ENCODE measurements around the gene KLHL29.

The KLHL29 gene

DNA sequence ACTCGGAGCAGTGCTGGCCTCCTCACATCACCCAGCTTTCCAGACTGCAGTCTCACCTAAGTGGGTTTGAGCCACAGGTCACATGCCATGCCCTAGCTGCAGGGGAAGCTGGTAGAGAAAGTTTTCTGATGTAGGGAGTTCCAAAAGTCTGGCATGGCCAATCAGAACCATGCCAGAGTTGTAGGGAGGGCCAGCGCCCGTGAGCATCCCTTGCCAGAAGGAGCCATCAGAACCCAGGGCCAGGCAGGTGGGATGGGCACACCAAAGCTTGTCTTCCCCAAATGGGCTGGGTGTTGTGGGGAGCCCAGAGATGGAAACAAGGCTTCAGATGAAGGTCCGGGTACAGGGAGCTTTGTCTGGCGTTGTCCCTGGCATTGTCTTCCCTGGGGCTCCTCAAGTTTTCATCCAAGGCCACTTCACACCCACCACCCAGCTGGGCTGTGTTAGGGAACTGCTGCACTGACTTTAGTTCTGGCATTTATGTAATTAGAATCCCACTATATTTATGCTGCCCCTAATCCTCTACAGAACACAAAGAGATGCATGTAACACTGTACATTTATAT is 247.9 kb downstream of the KLHL29 start:
- no peak for DNase-seq (ENCODE audit: low spot score)

DNA sequence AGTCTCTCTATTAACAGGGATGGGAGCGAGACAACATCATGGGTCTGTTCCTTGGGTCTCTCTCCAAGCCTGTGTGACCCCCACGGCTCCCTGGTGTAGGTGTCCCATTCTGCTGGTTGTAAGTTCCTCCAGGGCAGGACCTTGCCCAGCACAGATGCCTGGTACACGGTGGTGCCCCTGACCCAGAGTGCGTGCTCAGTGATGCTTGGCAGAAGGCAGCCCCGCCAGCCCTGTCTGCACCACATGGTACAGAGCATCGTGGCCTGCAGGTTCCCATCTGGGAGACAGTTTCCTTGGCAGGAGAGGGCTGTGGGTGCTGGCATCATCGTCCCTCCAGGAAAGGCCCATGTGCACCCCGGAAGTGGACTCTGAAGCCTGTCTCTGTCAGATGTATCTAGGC is 249.0 kb downstream of the KLHL29 start:
- DNase-seq (ENCODE audit: low spot score): no peak

DNA sequence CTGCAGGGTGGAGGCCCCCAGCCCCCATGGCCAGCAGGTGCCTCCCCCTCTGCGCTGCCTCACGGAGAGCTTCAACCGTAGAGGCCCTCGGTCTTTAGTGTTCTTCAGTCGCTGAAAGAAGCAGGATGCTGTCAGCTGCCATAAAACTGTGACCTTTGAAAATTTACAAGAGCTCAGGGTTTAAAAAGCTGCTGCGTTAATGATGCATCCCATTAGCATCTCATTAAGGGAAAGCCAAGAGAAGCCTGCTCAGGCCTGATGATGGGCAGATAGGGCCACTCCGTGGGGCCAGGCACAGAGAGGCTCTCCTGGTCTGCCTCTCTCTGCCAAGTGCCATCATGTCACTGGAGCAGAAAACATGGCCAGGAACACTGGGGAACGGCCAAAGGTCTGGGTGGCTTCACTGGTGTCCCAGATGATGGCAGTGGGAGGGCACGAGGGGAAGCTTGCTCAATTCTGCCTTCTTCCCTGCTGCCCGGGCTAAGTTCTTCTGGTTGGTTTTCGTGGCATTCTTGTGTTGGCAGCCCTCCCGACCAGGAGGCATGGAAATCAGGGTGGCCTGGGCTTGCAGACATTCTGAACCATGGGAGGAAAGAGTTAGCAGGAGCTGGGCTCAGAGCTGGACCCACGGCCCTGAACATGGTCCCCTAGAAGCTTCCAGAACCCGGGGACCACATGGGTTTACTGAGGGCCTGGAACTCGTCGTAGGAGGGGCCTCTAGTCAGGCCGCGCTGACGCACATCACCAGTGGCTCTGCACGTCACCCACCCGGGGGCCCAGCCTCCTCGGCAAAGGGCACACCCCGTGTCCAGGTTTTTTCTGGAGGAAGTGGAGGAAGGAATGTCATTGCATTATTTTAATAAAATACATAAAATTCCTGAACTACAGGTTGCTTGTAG is 250.7 kb downstream of the KLHL29 start:
- DNase-seq (ENCODE audit: low spot score): no peak

DNA sequence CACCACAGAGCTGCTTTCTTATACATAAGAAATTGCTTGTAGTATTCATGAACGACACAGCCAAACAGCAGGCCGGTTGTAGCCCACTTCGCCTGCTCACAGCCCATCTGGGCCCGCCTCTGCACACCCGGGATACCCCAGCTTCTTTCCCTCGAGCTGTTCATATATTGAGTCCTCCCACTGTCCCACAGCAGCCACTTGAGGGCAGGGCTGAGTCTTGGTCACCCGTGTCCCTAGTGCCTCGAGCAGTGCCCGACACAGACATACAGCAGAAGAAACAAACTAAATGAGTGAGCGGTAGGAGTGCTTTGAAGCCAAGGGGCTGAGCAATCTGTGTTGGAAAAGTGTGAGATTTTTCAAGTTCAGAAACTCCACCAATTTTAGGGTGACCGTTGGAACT is 251.4 kb downstream of the KLHL29 start:
- DNase-seq (ENCODE audit: low spot score): no peak

DNA sequence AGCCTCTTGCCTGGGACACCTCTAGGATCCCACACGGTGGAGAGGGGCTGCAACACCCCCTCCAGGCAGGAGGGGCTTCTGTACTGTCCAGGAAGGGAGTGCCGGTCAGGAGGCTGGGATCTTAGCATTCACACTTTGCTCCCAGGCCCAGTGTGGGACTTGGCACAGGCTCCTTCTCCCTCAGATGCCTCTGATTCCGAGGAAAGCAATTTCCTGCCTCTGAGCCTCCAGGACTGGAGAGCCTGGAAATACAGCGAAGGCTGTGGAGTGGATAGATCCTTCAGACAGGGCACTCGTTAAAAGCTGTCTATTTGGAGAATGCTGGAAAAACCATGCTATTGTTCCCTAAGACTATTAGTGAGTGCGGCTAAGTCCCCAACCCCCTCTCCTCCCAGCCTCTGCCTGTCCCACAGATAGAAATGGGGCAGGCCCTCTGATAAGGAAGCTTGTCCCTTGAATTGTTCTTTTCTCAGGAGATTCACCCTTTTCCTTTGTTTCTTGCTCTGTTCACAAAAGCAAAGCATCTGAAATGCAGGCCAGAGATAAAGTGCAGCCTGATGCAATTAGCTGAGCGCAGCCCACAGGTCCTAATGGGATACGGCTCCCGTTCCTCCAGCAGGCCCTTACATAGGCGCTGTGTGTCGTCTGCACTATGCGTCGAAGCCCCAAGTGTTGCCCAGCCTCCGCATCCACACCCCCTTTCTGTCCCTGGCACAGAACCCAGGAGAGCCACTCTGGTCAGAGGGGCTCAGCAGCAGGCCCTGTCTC is 252.2 kb downstream of the KLHL29 start:
- no peak for DNase-seq (ENCODE audit: low spot score)

DNA sequence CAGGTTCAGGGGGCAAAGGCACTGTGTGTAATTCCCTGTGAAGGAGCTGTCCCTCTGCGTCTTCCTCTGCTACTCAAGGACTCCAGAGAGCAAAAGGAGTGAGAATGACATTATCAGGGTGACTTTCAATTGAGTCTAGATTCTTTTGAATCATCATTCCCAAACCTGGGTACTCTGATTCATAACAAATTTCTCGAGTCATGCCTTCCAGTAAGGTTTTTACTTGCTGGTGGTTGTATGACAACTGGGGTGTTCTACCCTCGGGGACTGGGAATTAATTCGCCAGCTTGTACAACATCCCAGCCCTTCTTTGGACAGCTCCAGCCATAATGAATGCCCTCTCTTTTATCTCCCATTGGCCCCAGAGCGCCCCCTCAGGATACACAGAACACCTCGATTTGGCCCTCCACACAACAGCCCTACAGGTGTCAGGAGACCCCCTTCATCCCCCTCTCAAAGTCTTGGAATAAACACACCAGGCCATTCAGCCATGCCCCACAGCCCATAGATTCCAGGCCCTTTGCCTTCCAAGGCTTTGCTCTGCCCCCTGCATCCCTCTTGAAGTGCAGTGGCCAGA is 254.5 kb downstream of the KLHL29 start:
- no peak for DNase-seq (ENCODE audit: low spot score)

DNA sequence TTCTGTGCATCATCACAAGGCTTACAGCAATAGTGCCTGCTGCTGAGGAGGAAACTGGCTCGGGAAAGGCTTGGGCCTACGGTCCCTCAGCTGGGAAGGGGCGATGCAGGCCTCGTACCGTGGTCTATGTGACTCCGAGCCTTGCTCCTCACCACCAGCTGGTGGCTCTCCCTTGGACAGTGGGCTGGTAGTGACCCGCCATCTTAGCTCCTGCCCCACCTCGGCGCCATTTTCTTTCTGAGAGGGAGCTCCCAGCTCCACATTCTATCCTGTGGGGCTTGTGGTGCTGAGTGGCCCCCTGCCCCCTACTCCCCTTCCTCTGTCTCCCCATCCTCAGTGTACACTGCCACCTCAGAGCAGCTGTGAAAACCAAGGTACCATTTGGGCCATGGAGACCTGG is 255.7 kb downstream of the KLHL29 start:
- no peak for DNase-seq (ENCODE audit: low spot score)

DNA sequence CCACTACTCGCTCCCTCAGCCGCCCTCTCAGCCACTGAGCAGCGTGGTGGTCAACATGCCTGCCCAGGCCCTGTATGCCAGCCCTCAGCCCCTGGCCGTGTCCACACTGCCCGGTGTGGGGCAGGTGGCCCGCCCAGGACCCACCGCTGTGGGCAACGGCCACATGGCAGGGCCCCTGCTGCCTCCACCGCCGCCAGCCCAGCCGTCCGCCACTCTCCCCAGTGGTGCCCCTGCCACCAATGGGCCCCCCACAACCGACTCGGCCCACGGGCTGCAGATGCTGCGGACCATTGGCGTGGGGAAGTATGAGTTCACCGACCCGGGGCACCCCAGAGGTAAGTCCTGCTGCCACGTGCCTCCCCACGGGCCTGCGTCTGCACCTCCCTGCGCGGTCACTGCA is 257.5 kb downstream of the KLHL29 start:
- DNase-seq (ENCODE audit: low spot score): no peak

DNA sequence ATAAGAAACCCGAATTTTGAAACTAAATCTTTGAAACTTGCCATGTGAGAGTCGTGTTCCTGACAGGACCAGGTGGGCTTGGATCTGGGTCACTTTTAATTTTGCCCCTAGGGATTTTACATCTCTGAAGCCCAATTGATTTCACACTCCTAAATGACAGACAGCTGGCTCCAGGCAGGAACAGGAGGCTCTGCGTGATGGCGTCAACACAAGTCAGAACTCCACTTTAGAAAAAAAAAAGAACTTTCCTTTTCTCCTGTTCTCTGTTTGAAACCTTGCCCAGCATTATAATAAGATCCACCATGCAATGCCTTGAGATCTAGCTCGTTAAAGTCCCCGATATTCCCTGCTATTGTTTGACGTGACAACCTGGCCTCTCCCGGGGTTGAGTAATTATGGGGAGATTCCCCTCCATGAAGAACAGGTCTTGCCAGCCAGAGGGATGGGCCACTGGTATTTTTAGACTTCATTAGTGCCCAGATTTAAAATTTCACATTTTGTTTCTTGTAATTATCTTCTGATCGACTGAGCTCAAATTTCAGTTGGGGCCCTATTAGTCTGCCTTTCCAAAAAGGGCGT is 260.3 kb downstream of the KLHL29 start:
- no peak for DNase-seq (ENCODE audit: low spot score)

DNA sequence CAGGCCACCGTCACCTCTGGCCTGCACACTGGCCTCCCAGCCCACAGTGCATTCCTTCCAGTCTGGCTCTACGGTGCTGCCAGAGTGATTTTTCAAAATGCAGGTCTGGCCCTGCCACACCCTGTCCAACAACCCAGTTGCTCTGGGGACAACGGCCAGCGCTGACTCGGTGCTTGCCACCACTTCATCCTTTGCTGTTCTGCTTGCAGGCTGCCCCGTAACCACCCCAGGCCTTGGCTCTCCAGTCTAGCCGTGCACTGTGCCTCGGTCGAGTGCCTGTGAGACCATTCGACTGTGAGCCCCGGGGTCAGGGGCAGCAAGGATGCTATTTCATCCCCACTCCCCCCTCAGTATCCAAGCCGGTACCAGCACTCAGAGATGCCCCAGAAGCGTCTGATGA is 262.6 kb downstream of the KLHL29 start:
- no peak for DNase-seq (ENCODE audit: low spot score)

DNA sequence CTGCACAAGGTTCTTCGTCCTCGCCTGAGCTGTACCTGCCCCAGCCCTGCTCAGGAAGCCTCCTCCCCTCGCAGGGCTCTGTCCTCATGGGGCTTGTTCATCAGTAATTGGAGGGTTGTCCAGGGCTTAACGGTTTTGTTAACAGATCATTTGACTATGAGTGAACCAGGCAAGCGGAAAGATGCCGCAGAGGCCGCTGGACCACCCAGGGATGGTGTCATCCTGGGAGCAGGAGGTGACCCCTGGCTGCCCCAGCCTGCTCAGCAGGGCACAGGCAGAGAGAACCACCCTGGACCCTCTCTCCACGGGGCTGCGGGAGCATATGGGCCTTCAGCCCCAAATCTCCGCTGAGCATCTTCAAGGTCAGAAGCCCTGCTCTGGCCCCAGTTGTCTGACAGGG is 264.3 kb downstream of the KLHL29 start:
- no peak for DNase-seq (ENCODE audit: low spot score)

DNA sequence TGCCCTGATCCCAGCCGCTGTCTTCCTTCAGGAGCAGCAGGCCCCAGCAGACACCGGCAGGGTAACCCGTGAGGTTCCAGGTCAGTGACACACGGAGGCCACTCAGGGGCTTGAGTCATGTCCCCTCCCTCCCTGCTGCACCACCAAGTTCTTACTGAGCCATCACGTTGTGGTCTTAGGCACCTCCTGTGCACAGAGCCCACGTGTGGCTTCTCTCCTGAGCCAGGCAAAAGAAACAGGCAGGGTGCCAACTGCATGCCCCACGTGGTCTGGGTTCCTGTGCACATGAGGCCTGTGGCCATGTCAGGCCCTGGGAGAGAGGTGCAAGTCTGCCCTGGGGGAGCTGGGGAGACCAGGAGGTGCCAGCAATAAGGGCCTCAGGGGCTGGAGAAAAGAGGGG is 264.8 kb downstream of the KLHL29 start:
- DNase-seq (ENCODE audit: low spot score): no peak

DNA sequence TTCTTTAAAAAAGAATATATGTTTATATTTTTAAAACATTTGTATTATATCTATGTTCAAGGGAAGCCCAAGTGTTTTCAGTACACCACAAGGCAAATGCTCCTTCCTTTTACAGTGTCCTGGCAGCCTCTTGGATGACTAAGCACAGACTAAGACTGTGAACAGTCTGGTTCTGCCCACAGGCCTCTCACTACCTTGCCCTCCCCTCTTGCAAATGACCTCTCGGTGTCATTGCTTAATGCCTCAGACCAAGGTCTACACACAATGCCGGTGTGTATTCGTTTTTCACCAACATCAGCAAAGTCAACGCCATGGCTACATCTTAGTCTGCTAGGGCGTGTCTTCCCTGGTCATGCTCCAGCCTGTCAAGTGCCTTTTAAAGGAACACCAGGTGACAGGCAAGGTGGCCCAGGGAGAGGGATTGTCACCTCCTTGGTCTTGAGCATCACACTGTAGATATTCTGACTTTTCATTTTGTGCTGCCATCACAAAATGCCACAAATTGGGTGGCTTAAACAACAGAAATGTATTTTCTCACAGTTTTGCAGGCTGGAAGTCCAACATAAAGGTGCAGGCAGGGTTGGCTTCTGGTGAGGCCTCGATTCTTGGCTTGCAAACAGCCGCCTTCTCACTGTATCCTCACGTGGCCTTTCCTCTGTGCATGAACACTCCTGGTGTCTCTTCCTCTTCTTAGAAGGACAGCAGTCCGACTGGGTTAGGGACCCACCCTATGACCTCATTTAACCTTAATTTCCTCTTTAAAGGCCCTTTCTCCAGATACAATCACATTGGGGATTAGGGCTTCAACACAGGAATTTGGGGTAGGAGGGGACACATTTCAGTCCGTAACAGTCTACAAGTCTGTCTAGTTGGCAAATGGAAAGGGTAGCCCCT is 266.5 kb downstream of the KLHL29 start:
- DNase-seq (ENCODE audit: low spot score): no peak

DNA sequence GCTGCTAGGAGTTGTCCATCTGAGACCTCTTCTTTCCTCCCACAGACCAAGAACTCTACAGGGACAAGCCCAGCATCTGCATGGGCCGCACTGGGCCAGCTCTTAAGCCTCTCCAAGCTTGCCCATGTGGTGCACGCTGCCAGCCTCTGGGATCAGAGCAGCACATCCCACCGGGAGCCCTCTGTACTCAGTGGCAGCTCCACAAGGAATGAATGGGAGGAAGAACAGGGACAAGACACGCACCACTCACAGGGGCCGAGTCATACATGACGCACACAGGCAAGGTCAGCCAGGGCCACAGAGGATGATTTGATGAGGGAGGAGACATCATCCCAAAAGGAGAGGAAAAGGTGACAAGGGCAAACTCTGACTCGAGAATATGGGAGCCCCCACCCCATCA is 268.3 kb downstream of the KLHL29 start:
- no peak for DNase-seq (ENCODE audit: low spot score)

DNA sequence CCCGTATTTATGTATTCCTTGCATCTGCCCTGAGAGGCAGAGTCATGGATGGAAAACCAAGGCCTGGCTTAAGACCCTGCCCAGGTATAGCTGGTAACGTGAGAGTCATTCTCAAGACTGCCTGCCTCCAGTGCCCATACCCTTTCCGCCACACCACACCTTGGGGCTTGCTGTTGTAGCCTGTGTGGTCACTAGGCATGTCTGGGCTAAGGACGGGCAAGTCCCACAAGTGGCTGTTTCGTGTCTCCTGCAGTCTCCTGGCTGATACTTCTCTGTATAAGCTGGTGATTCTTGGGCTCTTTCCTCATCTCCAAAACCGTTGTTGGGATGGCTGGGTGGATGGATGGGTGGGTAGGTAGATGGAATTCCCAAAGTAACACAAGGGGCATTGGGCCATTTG is 269.8 kb downstream of the KLHL29 start:
- no peak for DNase-seq (ENCODE audit: low spot score)

DNA sequence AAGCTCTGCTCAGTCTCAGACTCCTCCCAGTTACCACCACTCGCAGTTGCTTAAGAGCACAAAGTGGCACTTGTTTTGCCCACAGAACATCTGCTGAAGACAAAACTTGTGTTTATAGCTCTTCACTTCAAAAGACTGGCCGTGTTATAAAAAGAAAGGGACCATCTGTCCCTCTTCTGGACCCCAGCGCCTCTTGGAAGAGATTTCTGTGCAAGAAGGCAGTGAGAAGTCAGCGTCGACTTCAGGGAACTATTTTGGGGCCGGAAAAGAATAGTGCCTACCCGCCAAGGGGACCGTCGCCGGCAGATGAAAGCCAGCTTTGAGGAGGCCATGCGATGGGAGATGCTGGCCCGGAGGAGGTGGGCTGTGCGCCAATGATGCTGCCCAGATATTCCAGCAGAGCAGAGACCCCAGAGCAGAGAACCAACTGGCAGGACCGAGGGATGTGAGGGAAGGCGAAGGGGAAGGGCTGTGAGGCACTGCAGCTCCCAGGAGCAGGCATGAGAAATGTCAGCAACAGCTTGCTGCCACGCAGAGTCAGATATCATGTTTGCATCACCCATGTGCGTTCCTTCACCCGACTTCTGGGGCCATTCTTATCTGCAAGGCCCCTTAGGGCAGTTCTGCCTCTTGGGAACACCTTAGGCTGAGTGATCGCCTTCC is 271.1 kb downstream of the KLHL29 start:
- no peak for DNase-seq (ENCODE audit: low spot score)

DNA sequence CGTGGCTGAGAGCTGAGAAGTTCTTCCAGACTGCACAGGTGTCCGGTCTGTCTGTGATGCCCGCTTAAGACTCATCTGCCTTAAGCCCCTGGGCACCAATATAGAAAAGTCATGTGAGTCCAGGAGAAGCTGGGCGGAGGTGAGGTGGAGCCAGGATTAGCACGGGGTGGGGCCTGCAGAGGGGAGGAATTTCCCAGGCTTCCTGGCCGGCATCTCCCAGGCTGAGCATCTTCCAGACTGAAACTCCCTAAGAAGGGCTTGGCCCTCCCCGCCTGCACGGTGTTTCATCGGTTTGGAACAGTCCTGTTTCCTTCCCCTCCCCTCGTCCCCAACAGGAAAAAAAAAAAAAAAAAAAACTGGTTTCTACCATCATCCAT is 271.6 kb downstream of the KLHL29 start:
- no peak for DNase-seq (ENCODE audit: low spot score)

DNA sequence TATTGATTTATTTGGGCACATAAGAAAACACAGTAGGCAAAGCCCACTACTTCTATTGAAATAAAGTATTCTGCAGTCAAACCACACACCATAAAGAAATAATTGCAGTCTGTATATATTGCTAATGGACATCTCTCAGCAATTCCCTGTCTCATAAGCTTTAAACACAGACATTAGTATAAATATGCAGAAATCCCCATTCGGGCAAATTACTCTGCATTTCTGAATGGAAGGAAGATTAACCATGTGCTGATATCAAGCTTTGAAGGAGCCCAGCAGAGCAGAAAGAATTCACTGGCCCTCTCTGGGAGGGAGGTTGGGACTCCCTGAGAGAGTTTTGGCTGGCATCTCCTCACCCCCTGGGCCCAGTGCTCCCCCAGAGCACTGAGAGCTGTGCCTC is 272.4 kb downstream of the KLHL29 start:
- no peak for DNase-seq (ENCODE audit: low spot score)

DNA sequence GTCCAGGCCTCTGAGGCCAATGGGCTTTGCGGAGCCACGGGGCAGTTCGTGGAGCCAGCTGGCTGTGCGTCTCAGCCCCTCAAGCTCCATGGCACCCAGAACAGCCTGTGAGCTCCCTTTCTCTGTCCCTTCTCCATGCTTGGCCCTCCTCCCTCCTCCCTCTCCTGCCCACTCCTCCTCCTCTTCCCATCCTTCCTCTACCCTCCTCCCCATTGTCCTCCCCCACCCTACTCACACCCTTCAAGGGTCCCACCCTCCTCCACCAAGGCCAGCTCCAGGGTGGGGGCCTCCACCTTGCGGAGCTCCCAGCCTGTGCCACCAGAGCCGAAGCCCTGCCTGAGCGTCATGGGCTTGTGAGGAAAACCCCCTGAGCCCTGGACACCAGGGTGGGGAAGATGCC is 273.0 kb downstream of the KLHL29 start:
- no peak for DNase-seq (ENCODE audit: low spot score)

DNA sequence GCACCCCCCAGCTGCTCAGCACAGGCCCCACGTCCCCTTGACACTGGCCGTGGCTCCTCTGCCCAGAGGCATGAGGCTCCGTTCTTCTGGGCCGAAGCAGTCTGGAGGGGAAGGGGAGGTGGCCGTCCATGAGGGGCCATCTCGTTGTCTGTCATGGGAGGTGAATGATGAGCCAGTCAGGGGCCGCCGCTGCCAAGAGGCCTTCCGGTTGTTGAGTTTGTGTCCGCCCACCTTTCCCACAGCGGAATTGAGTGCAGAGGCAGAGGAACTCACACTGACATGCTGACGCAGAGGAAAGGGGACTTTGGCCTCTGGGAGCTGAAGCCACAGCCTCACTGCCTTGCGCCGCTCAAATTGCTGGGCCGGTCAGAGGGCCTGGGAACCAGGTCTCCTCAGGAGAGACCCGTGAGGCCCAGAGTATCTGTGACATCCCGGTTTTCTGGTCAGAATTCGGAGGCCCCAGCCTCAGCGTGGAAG is 273.5 kb downstream of the KLHL29 start:
- DNase-seq (ENCODE audit: low spot score): no peak

DNA sequence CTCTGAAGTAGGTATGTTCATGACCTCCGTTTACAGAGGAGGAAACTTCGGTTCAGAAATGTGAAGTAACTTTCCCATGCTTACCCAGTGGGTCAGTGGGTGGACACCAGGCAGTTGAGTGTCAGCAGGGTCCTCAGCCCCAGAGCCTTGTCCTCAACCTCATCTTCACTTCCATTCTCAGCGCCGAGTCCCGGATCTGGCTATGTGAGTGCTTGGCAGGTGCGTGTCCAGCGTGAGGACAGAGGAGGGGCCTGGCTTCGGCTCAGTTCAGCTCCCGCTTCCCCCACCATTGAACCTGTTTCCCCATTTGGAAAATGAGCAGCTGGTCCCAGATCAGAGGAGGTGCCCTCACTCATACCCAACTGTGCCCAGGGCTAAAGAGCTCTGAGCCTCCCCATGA is 274.3 kb downstream of the KLHL29 start:
- no peak for DNase-seq (ENCODE audit: low spot score)

Measured in left forelimb (tissue), 1 donor.